IMR-90 (cell line): ENCODE results near the gene NCKAP5. TPM values are rescaled to one million over a fixed set of nuclear protein-coding genes. Genes with fewer than 3 reads are reported as not detected.

Experiments
- ATAC-seq: fragments of 200-7000 bp; cut with Tn5 transposase; 2 replicates; pipeline ENCODE4 v1.9.1; 2020; ENCODE audit warnings: low read depth, mild to moderate bottlenecking, moderate library complexity
- BruUV-seq: library from RNA; stranded (reverse); fragments of 400-500 nt; replicated peaks from 2 replicates; lab custom pipeline; 2021; lab: Mats Ljungman, UMichigan
- CTCF ChIA-PET: fragments of 300-600 bp; formaldehyde crosslinking; extraction: SDS; loops from one replicate; lab custom pipeline; 2021; ENCODE audit warnings: antibody characterized with exemption; lab: Yijun Ruan, JAX
- POLR2A ChIA-PET: fragments of 300-600 bp; sonication (Branson Sonifier 250); formaldehyde crosslinking; loops from one replicate; lab custom pipeline; 2022; ENCODE audit warnings: antibody characterized with exemption; ENCODE audit not compliant: unreplicated experiment; lab: Charles Lee
- DNase-seq: peaks from one replicate; pipeline ENCODE4 v3.0.0; 2013
- H2AFZ ChIP-seq: replicated peaks from 2 replicates; pipeline ENCODE3; 2013; ENCODE audit warnings: low read length, mild to moderate bottlenecking; ENCODE audit not compliant: poor library complexity
- H2AK5ac ChIP-seq: 2 replicates; pipeline ENCODE4 v1.6.1; 2013; ENCODE audit warnings: low read depth, low read length, inconsistent platforms
- H2AK9ac ChIP-seq: replicated peaks from 2 replicates; pipeline ENCODE3; 2013; ENCODE audit warnings: mild to moderate bottlenecking, low read depth, low read length, moderate library complexity; ENCODE audit not compliant: poor library complexity
- H2BK120ac ChIP-seq: 2 replicates; pipeline ENCODE4 v1.6.1; 2013; ENCODE audit warnings: low read depth, low read length, inconsistent platforms
- H2BK15ac ChIP-seq: 3 replicates; pipeline ENCODE4 v1.6.1; 2013; ENCODE audit warnings: low read depth, low read length, inconsistent platforms
- H2BK20ac ChIP-seq: 2 replicates; pipeline ENCODE4 v1.6.1; 2013; ENCODE audit warnings: low read depth, mild to moderate bottlenecking, inconsistent platforms, low read length, moderate library complexity
- H2BK5ac ChIP-seq: 2 replicates; pipeline ENCODE4 v1.6.1; 2013; ENCODE audit warnings: mild to moderate bottlenecking, low read depth, low read length, inconsistent platforms; ENCODE audit not compliant: poor library complexity, severe bottlenecking
- H3K14ac ChIP-seq: replicated peaks from 2 replicates; pipeline ENCODE4 v1.6.1; 2013; ENCODE audit warnings: low read depth, low read length, inconsistent platforms
- H3K18ac ChIP-seq: 2 replicates; pipeline ENCODE4 v1.6.1; 2013; ENCODE audit warnings: low read depth, low read length, control low read depth
- H3K23ac ChIP-seq: 2 replicates; pipeline ENCODE4 v1.6.1; 2013; ENCODE audit warnings: low read depth, low read length, inconsistent platforms
- H3K27ac ChIP-seq: 2 replicates; pipeline ENCODE4 v1.5.1; 2013; ENCODE audit warnings: mild to moderate bottlenecking, control low read depth, low read length; ENCODE audit not compliant: insufficient read depth
- H3K27me3 ChIP-seq: 2 replicates; pipeline ENCODE4 v1.6.1; 2013; ENCODE audit warnings: low read length; ENCODE audit not compliant: control insufficient read depth, insufficient read depth
- H3K36me3 ChIP-seq: 2 replicates; pipeline ENCODE4 v1.6.1; 2013; ENCODE audit warnings: low read length, mixed read lengths; ENCODE audit not compliant: control insufficient read depth, insufficient read depth
- H3K4ac ChIP-seq: 2 replicates; pipeline ENCODE4 v1.6.1; 2013; ENCODE audit warnings: low read depth, low read length, inconsistent platforms
- H3K4me1 ChIP-seq: 2 replicates; pipeline ENCODE4 v1.6.1; 2013; ENCODE audit warnings: low read length, mixed read lengths; ENCODE audit not compliant: control insufficient read depth, insufficient read depth
- H3K4me2 ChIP-seq: 2 replicates; pipeline ENCODE4 v1.6.1; 2013; ENCODE audit warnings: low read depth, mild to moderate bottlenecking, control low read depth, low read length, moderate library complexity
- H3K4me3 ChIP-seq: 2 replicates; pipeline ENCODE4 v1.5.1; 2013; ENCODE audit warnings: low read depth, mild to moderate bottlenecking, control low read depth, low read length, moderate library complexity; ENCODE audit not compliant: insufficient read depth
- H3K56ac ChIP-seq: 2 replicates; pipeline ENCODE4 v1.6.1; 2013; ENCODE audit warnings: low read length, inconsistent platforms; ENCODE audit not compliant: insufficient read depth; ENCODE audit errors: extremely low read depth
- H3K79me1 ChIP-seq, 2 experiments: 2 replicates each; pipeline ENCODE4 v1.6.1; 2013; ENCODE audit warnings: low read length in 2 of 2, inconsistent platforms in 1 of 2, low read depth in 1 of 2
- H3K9ac ChIP-seq: 2 replicates; pipeline ENCODE4 v1.6.1; 2013; ENCODE audit warnings: low read depth, low read length, control low read depth
- H3K9me1 ChIP-seq: 2 replicates; pipeline ENCODE4 v1.6.1; 2013; ENCODE audit warnings: low read length, inconsistent platforms; ENCODE audit not compliant: insufficient read depth
- H3K9me3 ChIP-seq: 2 replicates; pipeline ENCODE4 v1.6.1; 2013; ENCODE audit warnings: low read length; ENCODE audit not compliant: control insufficient read depth, insufficient read depth
- H4K20me1 ChIP-seq: 2 replicates; pipeline ENCODE4 v1.6.1; 2013; ENCODE audit warnings: low read length, inconsistent platforms; ENCODE audit not compliant: insufficient read depth
- H4K5ac ChIP-seq: 2 replicates; pipeline ENCODE4 v1.6.1; 2013; ENCODE audit warnings: mild to moderate bottlenecking, low read depth, low read length, control low read depth
- H4K8ac ChIP-seq, 2 experiments: 2 replicates each; pipeline ENCODE4 v1.6.1; 2013; ENCODE audit warnings: low read depth in 2 of 2, low read length in 2 of 2, control low read depth in 1 of 2, inconsistent platforms in 1 of 2
- H4K91ac ChIP-seq: 2 replicates; pipeline ENCODE4 v1.6.1; 2013; ENCODE audit warnings: low read depth, low read length, inconsistent platforms; ENCODE audit not compliant: insufficient read depth
- MAZ ChIP-seq: IDR thresholded peaks from 2 replicates; pipeline ENCODE4 v1.6.1; 2012; ENCODE audit warnings: low read depth, mild to moderate bottlenecking, low read length, improper control_type of control experiment, moderate library complexity, borderline replicate concordance
- WGBS, 2 experiments: methylation state at CpG; one replicate each; pipeline versions ENCODE4 v1.1.5 to v1.1.7; 2013; ENCODE audit warnings: missing lambda C conversion rate in 2 of 2; ENCODE audit not compliant: insufficient read length in 1 of 2; ENCODE audit errors: extremely low coverage in 2 of 2; 5-methylcytosine and 5-hydroxymethylcytosine counted together
- dilution Hi-C: fragments of 300-500 bp; cut with HindIII; formaldehyde crosslinking; loops from one replicate; pipeline ENCODE4 v1.14.3; 2018; ENCODE audit warnings: low sequenced_read_pairs; ENCODE audit not compliant: unreplicated experiment
- in situ Hi-C: fragments of 300-500 bp; cut with MboI; formaldehyde crosslinking; loops from 3 replicates; pipeline ENCODE4 v1.14.3; 2019; ENCODE audit warnings: low sequenced_read_pairs, inconsistent platforms, mixed read lengths
- intact Hi-C: fragments of 100-400 bp; cut with micrococcal nuclease; formaldehyde crosslinking; loops from 2 replicates; pipeline ENCODE4 v1.10.0; 2022
- polyA plus RNA-seq, 3 experiments: library from polyadenylated mRNA; depleted of rRNA; stranded (reverse); fragments of >200 nt; gene quantifications; 2 replicates each; pipeline ENCODE4 v1.2.3, GENCODE V29; 2012; ENCODE audit warnings: low replicate concordance in 1 of 3
- total RNA-seq: library from RNA; depleted of rRNA; stranded (reverse); fragments of >200 nt; gene quantifications from 2 replicates; pipeline ENCODE4 v1.2.3, GENCODE V29; 2012

The NCKAP5 gene
- total and polyA plus RNA-seq, 2 of the 4 experiments (the other 2 are of a cell fraction): 2.7 to 3.9 TPM

DNA sequence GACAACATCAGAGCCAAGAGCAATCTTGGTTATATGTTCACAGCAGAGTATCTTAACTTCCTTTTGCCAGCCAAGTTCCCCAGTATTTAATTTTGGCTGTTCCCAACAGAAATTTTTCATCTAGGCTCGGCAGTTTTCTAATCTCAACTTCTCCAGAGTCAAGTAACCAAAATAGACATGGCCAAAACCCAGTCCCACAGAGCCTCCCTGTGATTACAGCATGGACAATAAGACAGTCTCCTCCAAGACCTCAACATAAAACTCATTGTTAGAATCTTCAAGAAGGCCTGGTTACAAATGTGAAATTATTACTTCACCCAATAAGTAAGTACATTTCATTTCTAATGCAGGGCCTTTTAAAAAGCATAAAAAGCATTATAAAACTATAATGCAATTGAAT lies 445.7 kb downstream of the NCKAP5 start:
- Histone ChIP-seq H2BK5ac (no peak overlapping the region), H3K36me3 (peaks cover 5% of the 10 kb centered on the region), H3K4ac (no peak overlapping the region), H2BK120ac (no peak overlapping the region), H2BK15ac (no peak overlapping the region), H2AK5ac (no peak overlapping the region), H2AFZ (no peak overlapping the region), H4K8ac (no peak overlapping the region), H2BK20ac (no peak overlapping the region), H3K79me1 (peaks cover 11 to 15% of the 10 kb centered on the region in 2 experiments), H3K56ac (no peak overlapping the region), H3K9me3 (no peaks in the 10 kb centered on the region), H4K91ac (no peak overlapping the region), H3K4me2 (no peak overlapping the region), H3K9me1 (peaks cover 6% of the 10 kb centered on the region; the same call in 1 of the 2 replicates), H3K23ac (no peak overlapping the region; the same call in 1 of the 2 replicates), H4K20me1 (peaks cover 3% of the 10 kb centered on the region; the same call in 1 of the 2 replicates), H2AK9ac (no peak overlapping the region), H3K27me3 (no peaks in the 10 kb centered on the region), H3K4me3 (no peak overlapping the region), H3K14ac (no peak overlapping the region), H3K27ac (no peak overlapping the region), H3K9ac (no peak overlapping the region), H4K5ac (no peak overlapping the region), H3K18ac (no peak overlapping the region), H3K4me1 (no peaks in the 10 kb centered on the region)
- BruUV-seq: no TSS peak
- ChIA-PET POLR2A (no interaction called here), CTCF (no interaction called here)
- in situ Hi-C loops: no loop called here
- no peak for TF ChIP-seq MAZ
- no CpG with 5 or more reads among the region's 1 CpG for WGBS, 2 experiments
- intact Hi-C loops: no loop called here
- ATAC-seq: no peak
- dilution Hi-C loops: no loop called here
- no peak for DNase-seq
